A673 (cell line): ENCODE data around the gene RNF225. TPM values are rescaled to one million over a fixed set of nuclear protein-coding genes. Genes with fewer than 3 reads are reported as not detected.
A peak's percentile ranks its signal among the peaks of the same experiment; 100 is the strongest.

Experiments used
- BruUV-seq: library from RNA; stranded (reverse); fragments of 400-500 nt; replicated peaks from 2 replicates; lab custom pipeline; 2021; lab: Mats Ljungman, UMichigan
- CTCF ChIA-PET: fragments of 300-600 bp; sonication (Branson Sonifier 250); formaldehyde crosslinking; loops from one replicate; lab custom pipeline; 2022; ENCODE audit warnings: antibody characterized with exemption; lab: Charles Lee
- POLR2A ChIA-PET: fragments of 300-600 bp; sonication (Branson Sonifier 250); formaldehyde crosslinking; loops from one replicate; lab custom pipeline; 2022; ENCODE audit warnings: antibody characterized with exemption; ENCODE audit not compliant: low non-redundant PET; lab: Charles Lee
- DNase-seq: peaks from one replicate; pipeline ENCODE4 v3.0.0-alpha.2; 2015; ENCODE audit warnings: low spot score
- H3K27ac ChIP-seq: fragments of 200-600 bp; sonication (generic); 2 replicates; pipeline ENCODE4 v1.5.1; 2016; ENCODE audit warnings: mixed run types, low read depth, mild to moderate bottlenecking, mixed read lengths, antibody characterized with exemption, low read length; ENCODE audit not compliant: poor library complexity, severe bottlenecking
- H3K27me3 ChIP-seq: fragments of 200-600 bp; sonication (generic); replicated peaks from 2 replicates; pipeline ENCODE4 v1.6.1; 2017; ENCODE audit warnings: mixed run types, low read depth, mild to moderate bottlenecking, mixed read lengths, antibody characterized with exemption, low read length; ENCODE audit not compliant: insufficient read depth, poor library complexity
- H3K36me3 ChIP-seq: fragments of 200-600 bp; sonication (generic); 2 replicates; pipeline ENCODE4 v1.6.1; 2016; ENCODE audit warnings: mixed run types, mild to moderate bottlenecking, mixed read lengths, antibody characterized with exemption, low read length; ENCODE audit not compliant: insufficient read depth, poor library complexity, severe bottlenecking
- H3K4me1 ChIP-seq: fragments of 200-600 bp; sonication (generic); 2 replicates; pipeline ENCODE4 v1.6.1; 2017; ENCODE audit warnings: mixed run types, mild to moderate bottlenecking, mixed read lengths, antibody characterized with exemption, low read length; ENCODE audit not compliant: insufficient read depth, poor library complexity, severe bottlenecking
- H3K4me3 ChIP-seq: fragments of 200-600 bp; sonication (generic); 2 replicates; pipeline ENCODE4 v1.5.1; 2016; ENCODE audit warnings: low read depth, mixed run types, mild to moderate bottlenecking, mixed read lengths, low read length; ENCODE audit not compliant: poor library complexity, severe bottlenecking
- H3K9me3 ChIP-seq: fragments of 200-600 bp; sonication (generic); 2 replicates; pipeline ENCODE4 v1.6.1; 2016; ENCODE audit warnings: mixed run types, low read depth, mild to moderate bottlenecking, mixed read lengths, antibody characterized with exemption, low read length; ENCODE audit not compliant: poor library complexity, severe bottlenecking
- CTCF ChIP-seq: fragments of 300-800, 200-600 bp; sonication (generic); conservative IDR thresholded peaks from 2 replicates; pipeline ENCODE4 v1.5.1; 2017; ENCODE audit warnings: low read depth, mild to moderate bottlenecking, antibody characterized with exemption, low read length, moderate library complexity, mixed read lengths
- EZH2 ChIP-seq: fragments of 200-600 bp; sonication (generic); IDR thresholded peaks from 2 replicates; pipeline ENCODE4 v1.6.1; 2017; ENCODE audit warnings: borderline replicate concordance, low read depth, mild to moderate bottlenecking, mixed read lengths, antibody characterized with exemption, low read length; ENCODE audit not compliant: poor library complexity, severe bottlenecking
- intact Hi-C: fragments of 100-400 bp; cut with micrococcal nuclease; formaldehyde crosslinking; loops from one replicate; pipeline ENCODE4 v1.10.0; 2022; ENCODE audit not compliant: unreplicated experiment
- total RNA-seq: library from RNA; stranded (reverse); gene quantifications from 2 replicates; pipeline ENCODE4 v1.2.3, GENCODE V29; 2021

RNF225 gene
- total RNA-seq, 1 experiment from 2014 or later: 0.60 TPM

- H3K27ac ChIP-seq: peak overlapping the region; percentile 98
- TF ChIP-seq CTCF (no peak), EZH2 (no peak)
- H3K9me3 ChIP-seq: no peaks in the 10 kb centered on the region
- no peaks in the 10 kb centered on the region for H3K27me3 ChIP-seq
- no peak for DNase-seq
- no TSS peak for BruUV-seq
- POLR2A ChIA-PET: no interaction called here
- intact Hi-C loops: no loop called here
- H3K4me3 ChIP-seq: peak overlapping the region; percentile 76
- CTCF ChIA-PET: no interaction called here
- H3K4me1 ChIP-seq: peaks cover 15% of the 10 kb centered on the region
- H3K36me3 ChIP-seq: peaks cover 48% of the 10 kb centered on the region
Observed at GRCh38 chr19:58388175-58388526, 7.3 kb upstream of the RNF225 start.

GRCh38 chr19:58392945-58393724 lies 2.3 kb upstream of the RNF225 start:
- no TSS peak for BruUV-seq
- Histone ChIP-seq H3K4me3 (no peak overlapping the region), H3K4me1 (peaks cover 12% of the 10 kb centered on the region), H3K27me3 (no peaks in the 10 kb centered on the region), H3K27ac (no peak overlapping the region), H3K9me3 (no peaks in the 10 kb centered on the region), H3K36me3 (peaks cover 68% of the 10 kb centered on the region)
- intact Hi-C loops: no loop called here
- ChIA-PET CTCF (no interaction called here), POLR2A (no interaction called here)
- DNase-seq: no peak
- TF ChIP-seq CTCF (no peak), EZH2 (no peak)

GRCh38 chr19:58393725-58394033 lies 1.8 kb upstream of the RNF225 start:
- H3K36me3 ChIP-seq: peaks cover 62% of the 10 kb centered on the region

More at GRCh38 chr19:58393725-58394033, 1.8 kb upstream of the RNF225 start:
- no peak for TF ChIP-seq CTCF
- no peak for TF ChIP-seq EZH2
- CTCF ChIA-PET: no interaction called here
- no peak overlapping the region for H3K27ac ChIP-seq
- no peaks in the 10 kb centered on the region for H3K27me3 ChIP-seq
- H3K9me3 ChIP-seq: no peaks in the 10 kb centered on the region
- POLR2A ChIA-PET: no interaction called here
- no peak for DNase-seq
- peaks cover 6% of the 10 kb centered on the region for H3K4me1 ChIP-seq
- no peak overlapping the region for H3K4me3 ChIP-seq
- BruUV-seq: no TSS peak
- intact Hi-C loops: no loop called here
